ENCODE results near the gene SOCS1.

The SOCS1 gene

DNA sequence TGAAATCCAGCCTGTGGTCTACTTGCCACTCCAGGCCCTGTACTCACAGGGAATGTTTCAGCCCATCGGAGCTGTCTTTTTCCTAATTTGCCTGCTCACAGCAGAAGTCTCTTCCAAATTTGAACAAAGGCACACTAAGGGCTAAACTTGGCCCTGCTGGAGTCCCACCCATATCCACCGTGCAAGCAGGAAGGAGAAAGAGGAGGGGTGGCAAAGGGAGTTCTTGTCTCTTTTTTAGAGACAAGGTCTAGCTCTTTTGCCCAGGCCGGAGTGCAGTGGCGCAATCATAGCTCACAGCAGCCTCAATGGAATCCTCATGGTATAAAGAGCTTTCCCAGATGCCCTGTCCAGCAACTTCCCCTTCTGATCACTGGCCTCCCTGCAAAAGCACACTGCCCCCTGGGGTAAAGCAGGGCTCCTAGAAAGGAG lies 27.8 kb upstream of the SOCS1 start:
- DNase-seq = no peak

DNA sequence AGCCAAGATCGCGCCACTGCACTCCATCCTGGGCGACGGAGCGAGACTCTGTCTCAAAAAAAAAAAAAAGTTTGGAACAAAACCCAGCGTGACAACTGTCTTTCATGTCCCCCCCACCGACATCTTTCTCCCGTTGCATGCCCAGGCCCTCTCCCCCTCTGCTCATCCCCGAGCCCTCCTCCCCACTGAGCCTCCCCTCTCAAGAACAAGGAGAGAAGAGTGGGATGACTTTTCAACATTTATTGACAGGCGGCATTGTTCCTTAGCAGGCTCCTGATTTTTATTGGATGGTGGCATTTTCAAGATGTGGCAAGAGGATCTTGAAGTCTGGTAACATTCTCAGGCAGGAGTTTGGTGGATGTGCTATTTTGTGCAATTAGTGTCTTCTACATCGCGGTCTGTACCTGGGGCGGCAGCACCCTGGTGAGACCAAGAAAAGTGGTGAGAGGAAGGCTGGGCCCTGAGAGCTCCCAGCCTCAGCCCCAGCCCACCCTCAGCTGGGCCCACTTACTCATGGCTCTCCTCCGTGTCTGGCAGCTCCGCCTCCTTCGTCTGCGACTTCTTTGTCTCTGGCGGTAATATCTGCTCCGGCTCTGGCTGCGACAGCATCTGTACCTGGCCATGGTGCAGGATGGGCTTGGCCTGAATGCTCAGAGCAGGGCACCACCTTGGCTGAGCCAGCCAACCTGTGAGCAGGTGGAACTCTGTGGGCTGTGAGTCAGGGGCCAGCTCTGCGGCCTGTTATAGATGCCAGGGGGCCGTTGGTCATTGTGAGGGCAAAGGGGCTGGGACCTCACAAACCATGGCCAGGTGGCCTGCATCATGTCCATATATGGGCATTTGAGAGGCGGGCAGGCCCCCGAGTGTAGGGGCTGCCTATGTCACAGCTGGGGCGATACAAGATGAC lies 24.9 kb upstream of the SOCS1 start, which contains the start of gene PRM1:
TSS of gene PRM1 (minus strand) at position 715 of the 907 bp plus-strand sequence. CDS start at position 623, 92 bp downstream.
- DNase-seq = no peak

DNA sequence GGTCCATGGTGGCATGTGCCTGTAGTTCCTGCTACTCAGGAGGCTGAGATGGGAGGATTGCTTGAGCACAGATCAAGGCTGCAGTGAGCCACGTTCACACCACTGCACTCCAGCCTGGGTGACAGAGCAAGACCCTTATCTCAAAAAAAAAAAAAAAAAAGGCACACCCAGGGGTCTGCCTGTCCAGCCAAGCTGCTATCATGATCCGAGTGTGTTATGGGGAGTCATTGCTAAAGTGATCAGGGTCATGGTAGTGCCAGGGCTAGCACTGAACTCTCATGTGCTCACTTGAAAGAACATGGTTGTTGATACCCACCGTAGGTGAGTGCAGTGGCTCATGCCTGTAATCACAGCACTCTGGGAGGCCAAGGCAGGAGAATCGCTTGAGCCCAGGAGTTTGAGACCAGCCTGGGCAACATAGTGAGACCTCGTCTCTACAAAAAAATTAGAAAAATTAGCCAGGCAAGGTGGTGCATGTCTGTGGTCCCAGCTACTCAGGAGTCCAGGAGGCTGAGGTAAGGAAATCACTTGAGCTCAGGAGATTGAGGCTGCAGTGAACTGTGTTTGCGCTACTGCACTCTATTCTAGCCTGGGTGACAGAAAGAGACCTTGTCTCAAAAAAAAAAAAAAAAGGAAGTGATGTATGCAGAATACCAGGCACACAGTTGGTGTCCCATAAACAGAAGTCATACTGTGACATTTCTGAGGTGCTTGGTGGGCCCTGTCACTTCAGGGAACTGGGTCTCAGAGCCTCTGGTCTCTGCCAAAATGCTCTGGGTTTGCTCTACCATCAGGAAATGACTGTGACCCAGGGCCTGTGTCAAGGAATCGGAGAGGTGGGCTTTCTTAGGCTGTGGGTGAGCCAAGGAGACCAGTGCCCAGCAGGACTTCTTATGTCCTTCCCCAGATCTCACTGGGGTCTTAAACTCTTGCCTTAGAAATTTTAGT lies 23.0 kb upstream of the SOCS1 start:
- no peak for DNase-seq

- no peak for DNase-seq
These were observed 21.8 kb upstream of the SOCS1 start for GRCh38 chr16:11277607-11278337.

DNA sequence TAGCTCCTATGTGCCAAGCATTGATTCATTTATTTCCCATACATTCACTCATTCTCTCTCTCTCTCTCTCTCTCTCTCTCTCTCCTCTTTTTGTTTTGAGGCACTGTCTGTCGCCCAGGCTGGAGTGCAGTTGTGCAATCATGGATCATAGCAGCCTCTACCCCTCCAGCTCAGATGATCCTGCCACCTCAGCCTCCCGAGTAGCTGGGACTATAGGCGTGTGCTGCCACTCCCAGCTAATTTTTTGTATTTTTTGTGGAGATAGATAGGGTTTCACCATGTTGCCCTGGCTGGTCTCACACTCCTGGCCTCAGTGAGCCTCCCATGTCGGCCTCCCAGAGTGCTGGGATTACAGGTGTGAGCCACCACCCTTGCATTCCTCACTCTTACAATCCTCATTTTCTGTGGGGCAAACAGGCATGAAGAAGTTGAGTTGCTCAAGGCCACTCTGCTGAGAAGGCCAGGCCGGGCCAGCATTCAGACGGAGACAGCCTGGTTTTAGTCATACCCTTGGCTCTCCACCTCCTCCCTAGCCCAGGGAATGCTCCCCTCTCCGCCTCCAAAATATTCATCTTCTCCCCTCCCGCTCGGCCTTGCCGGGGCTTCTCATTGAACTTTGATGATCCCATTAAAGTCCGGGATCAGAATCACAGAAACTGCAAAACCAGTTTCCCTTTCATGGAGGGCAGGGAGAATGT lies 21.0 kb upstream of the SOCS1 start:
- no peak for DNase-seq

DNA sequence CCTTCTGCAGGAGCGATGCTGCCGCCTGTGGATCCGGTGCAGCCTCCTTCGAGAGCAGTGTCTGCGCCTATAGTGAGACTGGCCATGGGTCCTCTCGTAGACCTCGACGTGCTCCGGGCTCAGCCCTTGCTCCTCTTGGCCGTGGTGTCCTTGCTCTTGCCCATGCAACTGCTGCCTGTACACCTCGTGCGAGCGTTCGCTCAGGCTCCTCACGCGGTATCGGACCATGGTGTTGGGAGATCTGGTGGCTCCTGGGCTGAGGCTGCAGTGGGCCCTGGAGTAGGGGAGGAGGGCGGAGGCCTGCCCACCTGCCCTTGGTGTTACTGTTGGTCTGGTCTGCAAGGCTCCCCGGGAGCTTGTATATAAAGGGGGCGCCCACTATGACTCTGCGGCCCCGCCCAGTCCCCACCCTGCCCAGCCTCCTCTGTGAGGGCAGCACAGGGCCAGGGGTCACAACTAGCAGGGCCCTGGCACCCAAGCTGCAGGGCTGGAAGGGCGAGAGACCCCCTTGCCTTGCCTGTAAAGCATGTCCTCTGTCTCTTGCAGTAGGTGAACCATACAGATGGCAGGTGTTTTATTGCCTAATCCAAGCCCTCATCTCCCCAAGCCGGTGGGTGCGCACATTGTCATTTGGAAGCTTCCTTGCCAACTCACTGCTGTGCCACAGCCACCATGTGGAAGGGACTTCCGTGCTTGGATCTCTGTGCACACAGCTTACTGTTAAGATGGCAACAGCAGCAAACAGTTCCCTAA lies 20.3 kb upstream of the SOCS1 start, which contains the start of gene PRM2:
TSS of gene PRM2 (minus strand) at position 338 of the 753 bp plus-strand sequence. CDS start at position 228, 110 bp downstream.
- no peak for DNase-seq

- no peak for DNase-seq
These were observed 19.0 kb upstream of the SOCS1 start for GRCh38 chr16:11274964-11275363.

GRCh38 chr16:11273721-11274324 lies 17.8 kb upstream of the SOCS1 start:
- DNase-seq = no peak

GRCh38 chr16:11272921-11273720 lies 17.1 kb upstream of the SOCS1 start, which contains the start of gene PRM3:
Gene PRM3 (minus strand): TSS chr16:11273629. CDS start chr16:11273595, 34 bp downstream.
- no peak for DNase-seq

- no peak for DNase-seq
These were observed 16.5 kb upstream of the SOCS1 start for GRCh38 chr16:11272484-11272883.

- DNase-seq = no peak
These were observed 15.6 kb upstream of the SOCS1 start for GRCh38 chr16:11271610-11272009.

- DNase-seq = no peak
These were observed 14.7 kb upstream of the SOCS1 start for GRCh38 chr16:11270602-11271162.

DNA sequence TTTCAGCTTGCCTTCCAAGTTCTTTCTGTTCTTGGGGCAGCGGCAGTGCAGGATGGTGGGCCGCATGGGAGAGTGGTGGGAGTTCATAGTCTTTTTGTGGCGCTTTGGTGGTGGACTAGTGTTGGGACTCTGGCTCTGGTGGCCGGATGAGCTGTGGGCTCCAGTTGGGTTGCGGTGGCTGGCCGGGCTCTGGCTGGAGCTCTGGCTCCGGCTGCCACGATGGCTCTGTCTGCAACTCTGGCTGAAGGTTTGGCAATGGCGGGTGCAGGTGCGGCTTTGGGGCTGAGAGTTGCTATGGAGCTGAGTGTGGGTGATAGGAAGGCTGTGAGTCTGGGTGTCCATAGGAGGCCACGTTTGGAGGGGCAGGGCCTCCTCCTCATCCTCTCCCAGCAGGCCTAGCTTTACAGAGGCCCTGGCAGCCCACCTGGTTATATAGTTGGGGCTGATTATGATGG lies 12.9 kb upstream of the SOCS1 start, which contains the start of gene TNP2:
TSS of gene TNP2 (minus strand) at position 405 of the 455 bp plus-strand sequence. CDS start at position 342, 63 bp downstream.
- DNase-seq = no peak

GRCh38 chr16:11265124-11265523 lies 9.1 kb upstream of the SOCS1 start:
- DNase-seq = no peak

GRCh38 chr16:11264155-11264832 lies 8.3 kb upstream of the SOCS1 start:
- DNase-seq = no peak

- DNase-seq = no peak
These were observed 7.7 kb upstream of the SOCS1 start for GRCh38 chr16:11263737-11264136.

GRCh38 chr16:11262915-11263314 lies 6.9 kb upstream of the SOCS1 start:
- DNase-seq = no peak

- no peak for DNase-seq
These were observed 4.6 kb upstream of the SOCS1 start for GRCh38 chr16:11260596-11260966.
